Urinary bladder (tissue), 4 donors: Measurements from ENCODE around the gene CD83. TPM values are rescaled to one million over a fixed set of nuclear protein-coding genes. Genes with fewer than 3 reads are reported as not detected.
"Not testable (repeated sequence)": the region's sequence is repeated elsewhere in the genome, so short reads cannot be mapped to it uniquely, and the experiment has no call there.

Experiments
- DNase-seq: peaks from one replicate; pipeline ENCODE4 v3.0.0-alpha.2; 2015; ENCODE audit errors: extremely low spot score
- H3K27ac ChIP-seq: one replicate; pipeline ENCODE4 v1.5.1; 2013; ENCODE audit warnings: low read depth, mild to moderate bottlenecking, moderate library complexity
- H3K36me3 ChIP-seq: one replicate; pipeline ENCODE4 v1.6.1; 2013; ENCODE audit warnings: mild to moderate bottlenecking, moderate library complexity; ENCODE audit not compliant: insufficient read depth
- H3K4me1 ChIP-seq: one replicate; pipeline ENCODE4 v1.6.1; 2013; ENCODE audit warnings: mild to moderate bottlenecking, moderate library complexity; ENCODE audit not compliant: insufficient read depth
- H3K4me3 ChIP-seq: one replicate; pipeline ENCODE4 v1.5.1; 2013; ENCODE audit warnings: low read depth, low read length
- WGBS: extraction: QIAGEN DNeasy Blood & Tissue Kit; methylation state at CpG from one replicate; pipeline ENCODE4 v1.1.7; 2013; 5-methylcytosine and 5-hydroxymethylcytosine counted together
- polyA plus RNA-seq: library from polyadenylated mRNA; stranded (reverse); fragments of 200-250 nt; gene quantifications from one replicate; pipeline ENCODE4 v1.2.3, GENCODE V29; 2013
- total RNA-seq: library from RNA; depleted of rRNA; stranded (reverse); fragments of >200 nt; gene quantifications from one replicate; pipeline ENCODE4 v1.2.3, GENCODE V29; 2014
- donor health status: healthy with polysubstance abuse.
- donor health status: healthy.

Gene CD83
- total and polyA plus RNA-seq, 2 donors: 1.8 to 16.9 TPM

- no peak for DNase-seq
- H3K27ac ChIP-seq: no peak overlapping the region
- no peaks in the 10 kb centered on the region for H3K36me3 ChIP-seq
- no peak overlapping the region for H3K4me3 ChIP-seq
- WGBS: 91% methylated on average over 9 of the region's 9 CpGs
- H3K4me1 ChIP-seq: no peaks in the 10 kb centered on the region
Measured at GRCh38 chr6:14135893-14136539, 18.4 kb downstream of the CD83 start.

- Histone ChIP-seq H3K4me1 (no peaks in the 10 kb centered on the region), H3K27ac (no peak overlapping the region), H3K4me3 (no peak overlapping the region), H3K36me3 (no peaks in the 10 kb centered on the region)
- WGBS: 90% methylated on average over 9 of the region's 9 CpGs
- DNase-seq: no peak
Measured at GRCh38 chr6:14138701-14139215, 21.2 kb downstream of the CD83 start.

GRCh38 chr6:14141351-14142062 lies 23.9 kb downstream of the CD83 start:
- WGBS: 82% methylated on average over 5 of the region's 5 CpGs
- H3K36me3 ChIP-seq: no peaks in the 10 kb centered on the region
- H3K4me1 ChIP-seq: no peaks in the 10 kb centered on the region
- H3K4me3 ChIP-seq: no peak overlapping the region
- no peak for DNase-seq
- no peak overlapping the region for H3K27ac ChIP-seq

GRCh38 chr6:14142063-14142450 lies 24.5 kb downstream of the CD83 start:
- Histone ChIP-seq H3K36me3 (no peaks in the 10 kb centered on the region), H3K4me1 (no peaks in the 10 kb centered on the region), H3K4me3 (no peak overlapping the region), H3K27ac (no peak overlapping the region)
- WGBS: 76% methylated on average over 7 of the region's 7 CpGs
- no peak for DNase-seq

GRCh38 chr6:14142511-14143223 lies 25.1 kb downstream of the CD83 start:
- WGBS: 72% methylated on average over 3 of the region's 3 CpGs
- DNase-seq: no peak
- no peak overlapping the region for H3K27ac ChIP-seq

GRCh38 chr6:14143305-14143704 lies 25.7 kb downstream of the CD83 start:
- Histone ChIP-seq H3K4me3 (no peak overlapping the region), H3K27ac (no peak overlapping the region), H3K36me3 (no peaks in the 10 kb centered on the region), H3K4me1 (no peaks in the 10 kb centered on the region)
- DNase-seq: no peak
- 69% methylated on average over 4 of the region's 4 CpGs for WGBS

More at GRCh38 chr6:14142511-14143223, 25.1 kb downstream of the CD83 start:
- Histone ChIP-seq H3K4me3 (no peak overlapping the region), H3K4me1 (no peaks in the 10 kb centered on the region), H3K36me3 (no peaks in the 10 kb centered on the region)

GRCh38 chr6:14144678-14145113 lies 27.1 kb downstream of the CD83 start:
- WGBS: 61% methylated on average over 8 of the region's 8 CpGs
- no peak for DNase-seq
- Histone ChIP-seq H3K36me3 (no peaks in the 10 kb centered on the region), H3K4me1 (no peaks in the 10 kb centered on the region), H3K4me3 (no peak overlapping the region), H3K27ac (no peak overlapping the region)

- Histone ChIP-seq H3K4me1 (no peaks in the 10 kb centered on the region), H3K27ac (no peak overlapping the region), H3K36me3 (no peaks in the 10 kb centered on the region), H3K4me3 (no peak overlapping the region)
- 87% methylated on average over 10 of the region's 10 CpGs for WGBS
- DNase-seq: no peak
Measured at GRCh38 chr6:14146506-14147096, 29.0 kb downstream of the CD83 start.

GRCh38 chr6:14147891-14148290 lies 30.3 kb downstream of the CD83 start:
- H3K4me3 ChIP-seq: no peak overlapping the region
- no peaks in the 10 kb centered on the region for H3K36me3 ChIP-seq
- WGBS: 77% methylated on average over 7 of the region's 7 CpGs
- no peaks in the 10 kb centered on the region for H3K4me1 ChIP-seq
- no peak for DNase-seq
- H3K27ac ChIP-seq: no peak overlapping the region

- Histone ChIP-seq H3K36me3 (no peaks in the 10 kb centered on the region), H3K4me3 (no peak overlapping the region), H3K4me1 (no peaks in the 10 kb centered on the region), H3K27ac (no peak overlapping the region)
- no peak for DNase-seq
- 91% methylated on average over 5 of the region's 5 CpGs for WGBS
Measured at GRCh38 chr6:14148471-14148870, 30.9 kb downstream of the CD83 start.

GRCh38 chr6:14149053-14149738 lies 31.6 kb downstream of the CD83 start:
- Histone ChIP-seq H3K4me1 (no peaks in the 10 kb centered on the region), H3K27ac (no peak overlapping the region), H3K4me3 (no peak overlapping the region), H3K36me3 (no peaks in the 10 kb centered on the region)
- DNase-seq: no peak
- 87% methylated on average over 6 of the region's 6 CpGs for WGBS

- no peaks in the 10 kb centered on the region for H3K36me3 ChIP-seq
- H3K27ac ChIP-seq: no peak overlapping the region
- no peak overlapping the region for H3K4me3 ChIP-seq
- WGBS: 97% methylated on average over 7 of the region's 7 CpGs
- no peak for DNase-seq
- no peaks in the 10 kb centered on the region for H3K4me1 ChIP-seq
Measured at GRCh38 chr6:14149739-14150130, 32.2 kb downstream of the CD83 start.

- 93% methylated on average over 3 of the region's 3 CpGs for WGBS
- not testable (repeated sequence) for DNase-seq, H3K4me1 ChIP-seq, H3K27ac ChIP-seq, H3K4me3 ChIP-seq, H3K36me3 ChIP-seq
Measured at GRCh38 chr6:14151300-14151699, 33.7 kb downstream of the CD83 start.
